ENCODE data around the gene CASD1. TPM values are rescaled to one million over a fixed set of nuclear protein-coding genes. Genes with fewer than 3 reads are reported as not detected.

Gene CASD1
- total RNA-seq, result 10 to 100 TPM; 18.9 to 19.7 TPM
- polyA plus RNA-seq, result 15.5 TPM

- no peaks in the 10 kb centered on the region for H3K36me3 ChIP-seq (ENCODE audit: insufficient read depth, low read length)
- H3K27me3 Mint-ChIP-seq, result no peaks in the 10 kb centered on the region
- H3K4me3 Mint-ChIP-seq, result peak within 1 kb of the TSS in 6 of 7 donors; percentile 79 to 94 (median 88)
- H3K4me1 Mint-ChIP-seq, result peaks cover 41 to 52% (median 46%) of the 10 kb centered on the region in 3 donors
- H3K9me3 ChIP-seq (ENCODE audit: low read length), result no peaks in the 10 kb centered on the region
- peaks cover 25% of the 10 kb centered on the region for H3K4me1 ChIP-seq (ENCODE audit: insufficient read depth, low read length)
- ChIA-PET POLR2A (interaction anchor here (0.6 kb wide), 1 partner anchor 1281 kb away, joined by 3 read pairs; no protein-coding TSS in a partner anchor), CTCF (no interaction called here)
- no peaks in the 10 kb centered on the region for H3K9me3 Mint-ChIP-seq
- H3K27me3 ChIP-seq (ENCODE audit: insufficient read depth, low read length, poor library complexity, severe bottlenecking), result no peaks in the 10 kb centered on the region
- DNase-seq, result peak; percentile 40 to 85 (median 68)
- peaks cover 0 to 7% (median 1%) of the 10 kb centered on the region in 3 donors for H3K36me3 Mint-ChIP-seq
- peak within 1 kb of the TSS in 7 of 8 donors; percentile 91 to 96 (median 93) for H3K27ac Mint-ChIP-seq
- peak within 1 kb of the TSS; percentile 71 for H3K27ac ChIP-seq (ENCODE audit: low read depth, low read length)
- peak within 1 kb of the TSS; percentile 69 for H3K4me3 ChIP-seq (ENCODE audit: low read length)
Observed at GRCh38 chr7:94509264-94509886, at the start of gene CASD1. Gene CASD1, plus strand, starts transcription at chr7:94509809. Its CDS starts 276 bp downstream, at chr7:94510085.

- H3K27me3 Mint-ChIP-seq, result peaks cover 3 to 20% of the 10 kb centered on the region in 2 donors
- Histone ChIP-seq H3K4me3 (ENCODE audit: low read length) (no peak overlapping the region), H3K4me1 (ENCODE audit: insufficient read depth, low read length) (no peaks in the 10 kb centered on the region), H3K27ac (ENCODE audit: low read depth, low read length) (no peak overlapping the region), H3K9me3 (ENCODE audit: low read length) (no peaks in the 10 kb centered on the region), H3K27me3 (ENCODE audit: insufficient read depth, low read length, poor library complexity, severe bottlenecking) (no peaks in the 10 kb centered on the region), H3K36me3 (ENCODE audit: insufficient read depth, low read length) (no peaks in the 10 kb centered on the region)
- POLR2A ChIA-PET, result no interaction called here
- DNase-seq, result no peak
- H3K36me3 Mint-ChIP-seq, result peaks cover 0 to under 1% (median 0%) of the 10 kb centered on the region in 3 donors
- CTCF ChIA-PET, result no interaction called here
- H3K4me3 Mint-ChIP-seq, result no peak overlapping the region
- H3K9me3 Mint-ChIP-seq, result peaks cover under 1 to 7% (median 4%) of the 10 kb centered on the region in 5 donors
- H3K4me1 Mint-ChIP-seq, result no peaks in the 10 kb centered on the region
- H3K27ac Mint-ChIP-seq, result no peak overlapping the region
Observed at GRCh38 chr7:94466516-94466915, 43.1 kb upstream of the CASD1 start.

- no peak overlapping the region for H3K27ac Mint-ChIP-seq
- H3K4me1 Mint-ChIP-seq, result no peaks in the 10 kb centered on the region
- H3K36me3 ChIP-seq (ENCODE audit: insufficient read depth, low read length), result no peaks in the 10 kb centered on the region
- H3K27ac ChIP-seq (ENCODE audit: low read depth, low read length), result no peak overlapping the region
- no peak overlapping the region for H3K4me3 ChIP-seq (ENCODE audit: low read length)
- no peaks in the 10 kb centered on the region for H3K4me1 ChIP-seq (ENCODE audit: insufficient read depth, low read length)
- H3K9me3 ChIP-seq (ENCODE audit: low read length), result no peaks in the 10 kb centered on the region
- peaks cover 6 to 12% (median 9%) of the 10 kb centered on the region in 5 donors for H3K9me3 Mint-ChIP-seq
- ChIA-PET POLR2A (no interaction called here), CTCF (no interaction called here)
- peaks cover 0 to 5% (median 0%) of the 10 kb centered on the region in 3 donors for H3K36me3 Mint-ChIP-seq
- DNase-seq, result no peak
- no peak overlapping the region for H3K4me3 Mint-ChIP-seq
- H3K27me3 ChIP-seq (ENCODE audit: insufficient read depth, low read length, poor library complexity, severe bottlenecking), result no peaks in the 10 kb centered on the region
- H3K27me3 Mint-ChIP-seq, result peaks cover 5 to 21% of the 10 kb centered on the region in 2 donors
Observed at GRCh38 chr7:94471604-94472003, 38.0 kb upstream of the CASD1 start.

GRCh38 chr7:94472608-94473007 lies 37.0 kb upstream of the CASD1 start:
- H3K27ac Mint-ChIP-seq, result no peak overlapping the region
- peaks cover 5 to 20% of the 10 kb centered on the region in 2 donors for H3K27me3 Mint-ChIP-seq
- H3K36me3 Mint-ChIP-seq, result peaks cover 0 to 5% (median 0%) of the 10 kb centered on the region in 3 donors
- H3K4me3 ChIP-seq (ENCODE audit: low read length), result no peak overlapping the region
- H3K27me3 ChIP-seq (ENCODE audit: insufficient read depth, low read length, poor library complexity, severe bottlenecking), result no peaks in the 10 kb centered on the region
- no peak overlapping the region for H3K4me3 Mint-ChIP-seq
- ChIA-PET CTCF (no interaction called here), POLR2A (no interaction called here)
- H3K9me3 ChIP-seq (ENCODE audit: low read length), result no peaks in the 10 kb centered on the region
- H3K27ac ChIP-seq (ENCODE audit: low read depth, low read length), result no peak overlapping the region
- H3K9me3 Mint-ChIP-seq, result peaks cover 6 to 12% (median 9%) of the 10 kb centered on the region in 5 donors
- H3K4me1 ChIP-seq (ENCODE audit: insufficient read depth, low read length), result no peaks in the 10 kb centered on the region
- no peak for DNase-seq
- no peaks in the 10 kb centered on the region for H3K4me1 Mint-ChIP-seq
- no peaks in the 10 kb centered on the region for H3K36me3 ChIP-seq (ENCODE audit: insufficient read depth, low read length)

- Histone ChIP-seq H3K36me3 (ENCODE audit: insufficient read depth, low read length) (no peaks in the 10 kb centered on the region), H3K27ac (ENCODE audit: low read depth, low read length) (no peak overlapping the region), H3K4me3 (ENCODE audit: low read length) (no peak overlapping the region), H3K9me3 (ENCODE audit: low read length) (no peaks in the 10 kb centered on the region), H3K4me1 (ENCODE audit: insufficient read depth, low read length) (no peaks in the 10 kb centered on the region), H3K27me3 (ENCODE audit: insufficient read depth, low read length, poor library complexity, severe bottlenecking) (no peaks in the 10 kb centered on the region)
- Mint-ChIP-seq H3K4me1 (no peaks in the 10 kb centered on the region), H3K27me3 (peaks cover 5 to 17% of the 10 kb centered on the region in 2 donors), H3K36me3 (peaks cover 0 to 5% (median 0%) of the 10 kb centered on the region in 3 donors), H3K27ac (no peak overlapping the region), H3K9me3 (peaks cover 5 to 7% (median 6%) of the 10 kb centered on the region in 5 donors), H3K4me3 (no peak overlapping the region)
- CTCF ChIA-PET, result no interaction called here
- POLR2A ChIA-PET, result no interaction called here
- DNase-seq, result no peak
Observed at GRCh38 chr7:94476251-94476840, 33.3 kb upstream of the CASD1 start.

- POLR2A ChIA-PET, result no interaction called here
- Mint-ChIP-seq H3K36me3 (no peaks in the 10 kb centered on the region), H3K4me3 (no peak overlapping the region), H3K9me3 (no peaks in the 10 kb centered on the region), H3K4me1 (no peaks in the 10 kb centered on the region), H3K27me3 (peaks cover 3 to 24% of the 10 kb centered on the region in 2 donors), H3K27ac (no peak overlapping the region)
- DNase-seq, result no peak
- H3K4me1 ChIP-seq (ENCODE audit: insufficient read depth, low read length), result no peaks in the 10 kb centered on the region
- H3K4me3 ChIP-seq (ENCODE audit: low read length), result no peak overlapping the region
- CTCF ChIA-PET, result no interaction called here
- no peaks in the 10 kb centered on the region for H3K36me3 ChIP-seq (ENCODE audit: insufficient read depth, low read length)
- H3K27me3 ChIP-seq (ENCODE audit: insufficient read depth, low read length, poor library complexity, severe bottlenecking), result no peaks in the 10 kb centered on the region
- no peak overlapping the region for H3K27ac ChIP-seq (ENCODE audit: low read depth, low read length)
- no peaks in the 10 kb centered on the region for H3K9me3 ChIP-seq (ENCODE audit: low read length)
Observed at GRCh38 chr7:94477878-94478277, 31.7 kb upstream of the CASD1 start.

- ChIA-PET CTCF (no interaction called here), POLR2A (no interaction called here)
- Mint-ChIP-seq H3K27ac (no peak overlapping the region), H3K9me3 (no peaks in the 10 kb centered on the region), H3K27me3 (peaks cover 3 to 30% of the 10 kb centered on the region in 2 donors), H3K36me3 (no peaks in the 10 kb centered on the region), H3K4me1 (no peaks in the 10 kb centered on the region), H3K4me3 (no peak overlapping the region)
- no peaks in the 10 kb centered on the region for H3K4me1 ChIP-seq (ENCODE audit: insufficient read depth, low read length)
- no peaks in the 10 kb centered on the region for H3K27me3 ChIP-seq (ENCODE audit: insufficient read depth, low read length, poor library complexity, severe bottlenecking)
- H3K27ac ChIP-seq (ENCODE audit: low read depth, low read length), result no peak overlapping the region
- H3K4me3 ChIP-seq (ENCODE audit: low read length), result no peak overlapping the region
- no peaks in the 10 kb centered on the region for H3K9me3 ChIP-seq (ENCODE audit: low read length)
- DNase-seq, result no peak
- no peaks in the 10 kb centered on the region for H3K36me3 ChIP-seq (ENCODE audit: insufficient read depth, low read length)
Observed at GRCh38 chr7:94478648-94479214, 30.9 kb upstream of the CASD1 start.

- Histone ChIP-seq H3K4me1 (ENCODE audit: insufficient read depth, low read length) (no peaks in the 10 kb centered on the region), H3K9me3 (ENCODE audit: low read length) (no peaks in the 10 kb centered on the region), H3K27ac (ENCODE audit: low read depth, low read length) (no peak overlapping the region), H3K27me3 (ENCODE audit: insufficient read depth, low read length, poor library complexity, severe bottlenecking) (no peaks in the 10 kb centered on the region), H3K4me3 (ENCODE audit: low read length) (no peak overlapping the region), H3K36me3 (ENCODE audit: insufficient read depth, low read length) (no peaks in the 10 kb centered on the region)
- H3K27me3 Mint-ChIP-seq, result peaks cover 3 to 40% of the 10 kb centered on the region in 2 donors
- no peak overlapping the region for H3K4me3 Mint-ChIP-seq
- no peaks in the 10 kb centered on the region for H3K36me3 Mint-ChIP-seq
- no peak for DNase-seq
- H3K27ac Mint-ChIP-seq, result no peak overlapping the region
- POLR2A ChIA-PET, result no interaction called here
- no peaks in the 10 kb centered on the region for H3K9me3 Mint-ChIP-seq
- H3K4me1 Mint-ChIP-seq, result no peaks in the 10 kb centered on the region
- CTCF ChIA-PET, result no interaction called here
Observed at GRCh38 chr7:94481279-94481678, 28.3 kb upstream of the CASD1 start.
